Neuronal stem cell (in vitro differentiated cells): ENCODE measurements around the gene VILL.

Source experiments
- DNase-seq: peaks from one replicate; pipeline ENCODE4 v3.0.0-alpha.2; 2013; ENCODE audit warnings: low spot score
- H2AFZ ChIP-seq: one replicate; pipeline ENCODE4 v1.6.1; 2013; ENCODE audit warnings: mild to moderate bottlenecking, low read length, inconsistent platforms
- H2AK5ac ChIP-seq: 2 replicates; pipeline ENCODE4 v1.6.1; 2013; ENCODE audit warnings: low read depth, mild to moderate bottlenecking, inconsistent platforms, low read length, moderate library complexity, mixed read lengths
- H2BK120ac ChIP-seq: 2 replicates; pipeline ENCODE4 v1.6.1; 2013; ENCODE audit warnings: low read depth, mild to moderate bottlenecking, inconsistent platforms, low read length, moderate library complexity, mixed read lengths
- H2BK12ac ChIP-seq: one replicate; pipeline ENCODE4 v1.6.1; 2013; ENCODE audit warnings: low read length, inconsistent platforms
- H2BK15ac ChIP-seq: 2 replicates; pipeline ENCODE4 v1.6.1; 2013; ENCODE audit warnings: mild to moderate bottlenecking, low read length, inconsistent platforms, mixed read lengths
- H2BK5ac ChIP-seq: one replicate; pipeline ENCODE4 v1.6.1; 2013; ENCODE audit warnings: inconsistent platforms, mild to moderate bottlenecking, low read length, moderate library complexity
- H3K14ac ChIP-seq: one replicate; pipeline ENCODE4 v1.6.1; 2013; ENCODE audit warnings: low read length, inconsistent platforms
- H3K18ac ChIP-seq: 2 replicates; pipeline ENCODE4 v1.6.1; 2013; ENCODE audit warnings: low read length, inconsistent platforms
- H3K23ac ChIP-seq: 2 replicates; pipeline ENCODE4 v1.6.1; 2013; ENCODE audit warnings: low read depth, mild to moderate bottlenecking, mixed read lengths, low read length, inconsistent platforms; ENCODE audit not compliant: poor library complexity
- H3K27ac ChIP-seq: replicated peaks from 3 replicates; pipeline ENCODE4 v1.5.1; 2013; ENCODE audit warnings: low read length, inconsistent platforms
- H3K27me3 ChIP-seq, 3 experiments: 2 replicates each; pipeline ENCODE4 v1.6.1; 2013; ENCODE audit warnings: low read length in 3 of 3, mild to moderate bottlenecking in 2 of 3, inconsistent platforms in 1 of 3, low read depth in 1 of 3, mixed read lengths in 1 of 3, moderate library complexity in 1 of 3; ENCODE audit not compliant: control insufficient read depth in 3 of 3, insufficient read depth in 3 of 3
- H3K36me3 ChIP-seq, 2 donors: replicated peaks in 1 of 2; 2 replicates each; pipeline ENCODE4 v1.6.1; 2013; ENCODE audit warnings: low read length in 2 of 2; ENCODE audit not compliant: control insufficient read depth in 2 of 2, insufficient read depth in 2 of 2
- H3K4ac ChIP-seq: 2 replicates; pipeline ENCODE4 v1.6.1; 2013; ENCODE audit warnings: inconsistent platforms, mild to moderate bottlenecking, low read length, moderate library complexity
- H3K4me1 ChIP-seq, 2 donors: 1 replicate in 1 of 2; 2 replicates in 1 of 2; pipeline ENCODE4 v1.6.1; 2013; ENCODE audit warnings: low read length in 2 of 2, low read depth in 1 of 2; ENCODE audit not compliant: control insufficient read depth in 2 of 2, insufficient read depth in 1 of 2
- H3K4me2 ChIP-seq: one replicate; pipeline ENCODE4 v1.6.1; 2013; ENCODE audit warnings: mild to moderate bottlenecking, low read length, inconsistent platforms; ENCODE audit not compliant: insufficient read depth, poor library complexity, severe bottlenecking
- H3K4me3 ChIP-seq, 2 donors: 2 replicates each; pipeline ENCODE4 v1.5.1; 2013; ENCODE audit warnings: low read length in 2 of 2, mild to moderate bottlenecking in 2 of 2, inconsistent platforms in 1 of 2, moderate library complexity in 1 of 2
- H3K79me1 ChIP-seq: one replicate; pipeline ENCODE4 v1.6.1; 2013; ENCODE audit warnings: low read depth, mild to moderate bottlenecking, inconsistent platforms, low read length, moderate library complexity
- H3K9ac ChIP-seq: one replicate; pipeline ENCODE4 v1.6.1; 2013; ENCODE audit warnings: mild to moderate bottlenecking, low read depth, low read length, inconsistent platforms; ENCODE audit not compliant: poor library complexity
- H3K9me3 ChIP-seq, 2 donors: replicated peaks in 1 of 2; 2 replicates each; pipeline versions ENCODE3 to v1.6.1; 2013; ENCODE audit warnings: low read length in 2 of 2, mild to moderate bottlenecking in 2 of 2, inconsistent platforms in 1 of 2, low read depth in 1 of 2, mixed read lengths in 1 of 2, moderate library complexity in 1 of 2; ENCODE audit not compliant: control insufficient read depth in 2 of 2, insufficient read depth in 1 of 2
- H4K8ac ChIP-seq: one replicate; pipeline ENCODE4 v1.6.1; 2013; ENCODE audit warnings: low read depth, mild to moderate bottlenecking, inconsistent platforms, low read length, moderate library complexity
- H4K91ac ChIP-seq: one replicate; pipeline ENCODE4 v1.6.1; 2013; ENCODE audit warnings: low read length, low read depth, mild to moderate bottlenecking, inconsistent platforms; ENCODE audit not compliant: poor library complexity
- WGBS, 2 donors: extraction: QIAGEN DNeasy Blood & Tissue Kit; methylation state at CpG; one replicate each; pipeline ENCODE4 v1.1.7; 2013; ENCODE audit warnings: missing lambda C conversion rate in 2 of 2, mixed read lengths in 1 of 2; ENCODE audit not compliant: insufficient read length in 2 of 2, insufficient replicate concordance in 1 of 2; ENCODE audit errors: extremely low coverage in 2 of 2; 5-methylcytosine and 5-hydroxymethylcytosine counted together

Gene VILL

GRCh38 chr3:37953707-37954394 lies 36.7 kb upstream of the VILL start:
- Histone ChIP-seq H2BK5ac (no peak overlapping the region), H2BK120ac (no peak overlapping the region), H3K27me3 (no peaks in the 10 kb centered on the region), H3K27ac (no peak overlapping the region), H3K4me3 (no peak overlapping the region), H3K36me3 (peaks cover 3 to 21% of the 10 kb centered on the region in 2 donors), H4K8ac (no peak overlapping the region), H3K23ac (no peak overlapping the region), H3K4me1 (peaks cover 4 to 7% of the 10 kb centered on the region in 2 donors), H3K9ac (no peak overlapping the region), H2BK15ac (no peak overlapping the region), H3K18ac (no peak overlapping the region), H3K14ac (no peak overlapping the region), H2BK12ac (no peak overlapping the region), H3K4me2 (no peak overlapping the region), H3K79me1 (peaks cover 4% of the 10 kb centered on the region), H2AFZ (no peak overlapping the region), H3K9me3 (peaks cover 0 to 7% of the 10 kb centered on the region in 2 donors), H2AK5ac (no peak overlapping the region), H4K91ac (no peak overlapping the region), H3K4ac (no peak overlapping the region)
- no peak for DNase-seq
- no CpG with 5 or more reads among the region's 5 CpGs for WGBS, 2 donors

- H2BK15ac ChIP-seq, result no peak overlapping the region
- no peak overlapping the region for H4K8ac ChIP-seq
- no peak overlapping the region for H3K18ac ChIP-seq
- H3K27ac ChIP-seq, result no peak overlapping the region
- H2BK120ac ChIP-seq, result no peak overlapping the region
- peaks cover 4% of the 10 kb centered on the region for H3K79me1 ChIP-seq
- no CpG with 5 or more reads among the region's 6 CpGs for WGBS, 2 donors
- peaks cover 0 to 7% of the 10 kb centered on the region in 2 donors for H3K9me3 ChIP-seq
- no peak overlapping the region for H2AFZ ChIP-seq
- H3K4me2 ChIP-seq, result no peak overlapping the region
- no peaks in the 10 kb centered on the region for H3K27me3 ChIP-seq
- DNase-seq, result no peak
- H3K9ac ChIP-seq, result no peak overlapping the region
- H3K4ac ChIP-seq, result no peak overlapping the region
- H4K91ac ChIP-seq, result no peak overlapping the region
- H3K23ac ChIP-seq, result peak overlapping the region; percentile 71
- no peak overlapping the region for H2BK5ac ChIP-seq
- no peak overlapping the region for H2AK5ac ChIP-seq
- H2BK12ac ChIP-seq, result no peak overlapping the region
- peaks cover 4 to 7% of the 10 kb centered on the region in 2 donors for H3K4me1 ChIP-seq
- peaks cover 4 to 18% of the 10 kb centered on the region in 2 donors for H3K36me3 ChIP-seq
- no peak overlapping the region for H3K14ac ChIP-seq
- no peak overlapping the region for H3K4me3 ChIP-seq
These were observed 35.7 kb upstream of the VILL start for GRCh38 chr3:37954881-37955280.

- no peak overlapping the region for H3K23ac ChIP-seq
- H3K4me2 ChIP-seq, result no peak overlapping the region
- no peak overlapping the region for H3K4me3 ChIP-seq
- H3K9ac ChIP-seq, result no peak overlapping the region
- H2AK5ac ChIP-seq, result no peak overlapping the region
- H4K91ac ChIP-seq, result no peak overlapping the region
- no peak overlapping the region for H3K27ac ChIP-seq
- DNase-seq, result no peak
- no peak overlapping the region for H2BK120ac ChIP-seq
- H3K27me3 ChIP-seq, result no peaks in the 10 kb centered on the region
- H3K14ac ChIP-seq, result no peak overlapping the region
- H2BK12ac ChIP-seq, result no peak overlapping the region
- no CpG with 5 or more reads among the region's 3 CpGs for WGBS, 2 donors
- H2BK5ac ChIP-seq, result no peak overlapping the region
- no peak overlapping the region for H2AFZ ChIP-seq
- H3K79me1 ChIP-seq, result peaks cover 4% of the 10 kb centered on the region
- no peak overlapping the region for H4K8ac ChIP-seq
- H2BK15ac ChIP-seq, result no peak overlapping the region
- no peak overlapping the region for H3K18ac ChIP-seq
- H3K9me3 ChIP-seq, result peaks cover 0 to 7% of the 10 kb centered on the region in 2 donors
- H3K36me3 ChIP-seq, result peaks cover 4 to 18% of the 10 kb centered on the region in 2 donors
- peaks cover 4 to 7% of the 10 kb centered on the region in 2 donors for H3K4me1 ChIP-seq
- no peak overlapping the region for H3K4ac ChIP-seq
These were observed 34.5 kb upstream of the VILL start for GRCh38 chr3:37955918-37956707.
